ENCODE results near the gene PRKN. TPM values are rescaled to one million over a fixed set of nuclear protein-coding genes. Genes with fewer than 3 reads are reported as not detected.

Gene PRKN
- total RNA-seq, 1 experiment from 2014 or later, result 0.46 TPM

DNA sequence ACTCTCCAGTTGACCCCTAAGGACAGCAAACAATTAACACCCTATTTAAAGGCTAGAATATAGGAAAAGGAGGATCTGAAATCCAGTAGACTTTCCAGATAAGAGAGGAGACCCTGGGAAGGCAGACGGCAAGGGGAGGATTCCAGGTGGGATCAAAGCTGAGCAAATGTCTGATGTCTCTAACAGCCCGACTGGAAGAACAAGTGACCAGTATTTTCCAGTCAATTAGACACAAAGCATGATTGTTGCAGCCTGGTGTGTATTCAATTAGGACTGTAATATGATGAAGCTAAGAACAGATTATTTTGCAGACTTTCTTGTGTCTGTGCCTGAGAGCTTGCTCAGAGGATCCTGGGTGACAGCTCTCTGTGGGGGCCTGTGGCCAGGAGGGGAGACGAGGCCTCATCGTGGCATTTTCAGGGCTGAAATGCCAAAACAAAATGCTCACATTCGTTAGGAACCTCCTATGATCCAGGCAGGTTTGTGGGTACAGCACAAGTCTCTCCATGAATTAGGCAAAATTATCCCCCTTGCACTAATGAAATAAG is 981.9 kb downstream of the PRKN start:
- Histone ChIP-seq H3K4me3 (ENCODE audit: low read depth in 2 of 2, low read length in 2 of 2) (peak overlapping the region in 1 of 2 experiments; percentile 18; a peak in 1 of 4 replicates), H3K27ac (ENCODE audit: low read length) (no peak overlapping the region), H3K9me3 (ENCODE audit: control insufficient read depth, insufficient read depth, low read depth, low read length) (no peaks in the 10 kb centered on the region), H3K36me3 (ENCODE audit: control insufficient read depth, insufficient read depth, low read length) (no peaks in the 10 kb centered on the region), H3K4me1 (ENCODE audit: control insufficient read depth, insufficient read depth, low read length) (no peaks in the 10 kb centered on the region), H3K27me3 (ENCODE audit: control insufficient read depth, insufficient read depth, low read length) (no peaks in the 10 kb centered on the region)
- ATAC-seq, result no peak
- no TSS peak for BruUV-seq (replicated peaks)
- intact Hi-C loops (cut with micrococcal nuclease; ENCODE audit: unreplicated experiment), result no loop called here
- CTCF ChIA-PET, result no interaction called here
- DNase-seq (ENCODE audit: low read depth, low spot score), result no peak
- TF ChIP-seq SIN3A (IDR thresholded peaks at IDR 0.05; ENCODE audit: borderline replicate concordance, insufficient read depth, low read depth, low read length), result no peak
- TF ChIP-seq, protein P1, sequence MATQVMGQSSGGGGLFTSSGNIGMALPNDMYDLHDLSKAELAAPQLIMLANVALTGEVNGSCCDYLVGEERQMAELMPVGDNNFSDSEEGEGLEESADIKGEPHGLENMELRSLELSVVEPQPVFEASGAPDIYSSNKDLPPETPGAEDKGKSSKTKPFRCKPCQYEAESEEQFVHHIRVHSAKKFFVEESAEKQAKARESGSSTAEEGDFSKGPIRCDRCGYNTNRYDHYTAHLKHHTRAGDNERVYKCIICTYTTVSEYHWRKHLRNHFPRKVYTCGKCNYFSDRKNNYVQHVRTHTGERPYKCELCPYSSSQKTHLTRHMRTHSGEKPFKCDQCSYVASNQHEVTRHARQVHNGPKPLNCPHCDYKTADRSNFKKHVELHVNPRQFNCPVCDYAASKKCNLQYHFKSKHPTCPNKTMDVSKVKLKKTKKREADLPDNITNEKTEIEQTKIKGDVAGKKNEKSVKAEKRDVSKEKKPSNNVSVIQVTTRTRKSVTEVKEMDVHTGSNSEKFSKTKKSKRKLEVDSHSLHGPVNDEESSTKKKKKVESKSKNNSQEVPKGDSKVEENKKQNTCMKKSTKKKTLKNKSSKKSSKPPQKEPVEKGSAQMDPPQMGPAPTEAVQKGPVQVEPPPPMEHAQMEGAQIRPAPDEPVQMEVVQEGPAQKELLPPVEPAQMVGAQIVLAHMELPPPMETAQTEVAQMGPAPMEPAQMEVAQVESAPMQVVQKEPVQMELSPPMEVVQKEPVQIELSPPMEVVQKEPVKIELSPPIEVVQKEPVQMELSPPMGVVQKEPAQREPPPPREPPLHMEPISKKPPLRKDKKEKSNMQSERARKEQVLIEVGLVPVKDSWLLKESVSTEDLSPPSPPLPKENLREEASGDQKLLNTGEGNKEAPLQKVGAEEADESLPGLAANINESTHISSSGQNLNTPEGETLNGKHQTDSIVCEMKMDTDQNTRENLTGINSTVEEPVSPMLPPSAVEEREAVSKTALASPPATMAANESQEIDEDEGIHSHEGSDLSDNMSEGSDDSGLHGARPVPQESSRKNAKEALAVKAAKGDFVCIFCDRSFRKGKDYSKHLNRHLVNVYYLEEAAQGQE (IDR thresholded peaks at IDR 0.05; ENCODE audit: insufficient read depth in 1 of 2, low read depth in 2 of 2, low read length in 1 of 2), result no peak
- TF ChIP-seq, protein P2, sequence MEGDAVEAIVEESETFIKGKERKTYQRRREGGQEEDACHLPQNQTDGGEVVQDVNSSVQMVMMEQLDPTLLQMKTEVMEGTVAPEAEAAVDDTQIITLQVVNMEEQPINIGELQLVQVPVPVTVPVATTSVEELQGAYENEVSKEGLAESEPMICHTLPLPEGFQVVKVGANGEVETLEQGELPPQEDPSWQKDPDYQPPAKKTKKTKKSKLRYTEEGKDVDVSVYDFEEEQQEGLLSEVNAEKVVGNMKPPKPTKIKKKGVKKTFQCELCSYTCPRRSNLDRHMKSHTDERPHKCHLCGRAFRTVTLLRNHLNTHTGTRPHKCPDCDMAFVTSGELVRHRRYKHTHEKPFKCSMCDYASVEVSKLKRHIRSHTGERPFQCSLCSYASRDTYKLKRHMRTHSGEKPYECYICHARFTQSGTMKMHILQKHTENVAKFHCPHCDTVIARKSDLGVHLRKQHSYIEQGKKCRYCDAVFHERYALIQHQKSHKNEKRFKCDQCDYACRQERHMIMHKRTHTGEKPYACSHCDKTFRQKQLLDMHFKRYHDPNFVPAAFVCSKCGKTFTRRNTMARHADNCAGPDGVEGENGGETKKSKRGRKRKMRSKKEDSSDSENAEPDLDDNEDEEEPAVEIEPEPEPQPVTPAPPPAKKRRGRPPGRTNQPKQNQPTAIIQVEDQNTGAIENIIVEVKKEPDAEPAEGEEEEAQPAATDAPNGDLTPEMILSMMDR (IDR thresholded peaks at IDR 0.05), result no peak
- TF ChIP-seq POLR2AphosphoS5 (IDR thresholded peaks at IDR 0.05; ENCODE audit: low read depth, low read length), result no peak
- in situ Hi-C loops (cut with HindIII; ENCODE audit: low pct_unique_long_range_greater_than_20kb, low sequenced_read_pairs), result no loop called here
- POLR2A ChIA-PET, result no interaction called here

DNA sequence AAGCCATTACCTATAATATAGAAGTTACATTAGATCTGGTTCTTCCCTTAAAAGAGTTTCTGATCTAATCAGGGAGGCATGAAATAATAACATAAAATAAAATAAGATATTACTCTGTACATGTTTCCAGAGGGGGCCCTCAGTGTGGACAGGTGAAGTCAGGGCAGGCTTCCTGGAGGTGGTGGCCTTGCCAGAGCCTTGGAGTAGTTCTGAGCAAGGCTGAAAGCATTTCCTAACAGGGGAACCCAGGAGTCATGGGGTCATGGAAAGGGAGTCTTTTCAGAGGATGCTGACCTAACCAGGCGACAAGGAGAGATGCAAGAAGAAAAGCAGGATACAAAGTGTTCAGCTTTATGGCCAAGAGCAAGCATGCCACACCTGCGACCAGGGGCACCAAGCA is 982.4 kb downstream of the PRKN start:
- Histone ChIP-seq H3K9me3 (ENCODE audit: control insufficient read depth, insufficient read depth, low read depth, low read length) (no peaks in the 10 kb centered on the region), H3K36me3 (ENCODE audit: control insufficient read depth, insufficient read depth, low read length) (no peaks in the 10 kb centered on the region), H3K27ac (ENCODE audit: low read length) (no peak overlapping the region), H3K27me3 (ENCODE audit: control insufficient read depth, insufficient read depth, low read length) (no peaks in the 10 kb centered on the region), H3K4me1 (ENCODE audit: control insufficient read depth, insufficient read depth, low read length) (no peaks in the 10 kb centered on the region), H3K4me3 (ENCODE audit: low read depth in 2 of 2, low read length in 2 of 2) (no peak overlapping the region)
- in situ Hi-C loops (cut with HindIII; ENCODE audit: low pct_unique_long_range_greater_than_20kb, low sequenced_read_pairs) (no loop called here), intact Hi-C loops (cut with micrococcal nuclease; ENCODE audit: unreplicated experiment) (no loop called here)
- CTCF ChIA-PET, result no interaction called here
- DNase-seq (ENCODE audit: low read depth, low spot score), result no peak
- no TSS peak for BruUV-seq (replicated peaks)
- no peak for ATAC-seq
- TF ChIP-seq, protein P1 (IDR thresholded peaks at IDR 0.05; ENCODE audit: insufficient read depth in 1 of 2, low read depth in 2 of 2, low read length in 1 of 2), result no peak
- TF ChIP-seq, protein P2 (IDR thresholded peaks at IDR 0.05), result no peak
- TF ChIP-seq POLR2AphosphoS5 (IDR thresholded peaks at IDR 0.05; ENCODE audit: low read depth, low read length), result no peak
- no peak for TF ChIP-seq TCF7L2 (IDR thresholded peaks at IDR 0.05; ENCODE audit: low read depth, low read length)
- TF ChIP-seq SIN3A (IDR thresholded peaks at IDR 0.05; ENCODE audit: borderline replicate concordance, insufficient read depth, low read depth, low read length), result no peak
- POLR2A ChIA-PET, result no interaction called here
